ENCODE data around the gene NGEF. TPM values are rescaled to one million over a fixed set of nuclear protein-coding genes. Genes with fewer than 3 reads are reported as not detected.

Gene NGEF
- total RNA-seq, 4 donors from 2014 or later, result 4.0 to 16.5 (median 6.2) TPM

DNA sequence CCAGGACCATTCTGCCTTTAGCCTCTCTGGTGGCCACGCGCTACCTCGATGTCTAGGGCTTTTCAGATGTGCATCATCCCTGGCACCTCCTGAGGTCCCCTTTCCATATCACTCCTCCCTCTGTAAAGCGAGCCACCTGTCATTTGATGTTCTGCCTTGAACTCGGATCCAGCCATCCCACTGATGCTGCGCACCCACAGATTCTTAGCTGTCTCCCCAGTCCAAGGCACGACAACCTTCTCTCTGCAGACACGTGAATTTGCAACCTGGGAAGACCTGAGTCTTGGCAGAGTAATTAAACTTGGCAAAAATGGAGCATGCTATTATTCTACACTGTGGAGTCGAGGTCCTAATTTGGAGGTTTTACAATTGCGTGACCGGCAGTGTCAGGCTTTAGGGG lies 61.9 kb downstream of the NGEF start:
- TF ChIP-seq, protein P1, sequence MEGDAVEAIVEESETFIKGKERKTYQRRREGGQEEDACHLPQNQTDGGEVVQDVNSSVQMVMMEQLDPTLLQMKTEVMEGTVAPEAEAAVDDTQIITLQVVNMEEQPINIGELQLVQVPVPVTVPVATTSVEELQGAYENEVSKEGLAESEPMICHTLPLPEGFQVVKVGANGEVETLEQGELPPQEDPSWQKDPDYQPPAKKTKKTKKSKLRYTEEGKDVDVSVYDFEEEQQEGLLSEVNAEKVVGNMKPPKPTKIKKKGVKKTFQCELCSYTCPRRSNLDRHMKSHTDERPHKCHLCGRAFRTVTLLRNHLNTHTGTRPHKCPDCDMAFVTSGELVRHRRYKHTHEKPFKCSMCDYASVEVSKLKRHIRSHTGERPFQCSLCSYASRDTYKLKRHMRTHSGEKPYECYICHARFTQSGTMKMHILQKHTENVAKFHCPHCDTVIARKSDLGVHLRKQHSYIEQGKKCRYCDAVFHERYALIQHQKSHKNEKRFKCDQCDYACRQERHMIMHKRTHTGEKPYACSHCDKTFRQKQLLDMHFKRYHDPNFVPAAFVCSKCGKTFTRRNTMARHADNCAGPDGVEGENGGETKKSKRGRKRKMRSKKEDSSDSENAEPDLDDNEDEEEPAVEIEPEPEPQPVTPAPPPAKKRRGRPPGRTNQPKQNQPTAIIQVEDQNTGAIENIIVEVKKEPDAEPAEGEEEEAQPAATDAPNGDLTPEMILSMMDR (IDR thresholded peaks at IDR 0.05), result no peak
- TF ChIP-seq POLR2A (IDR thresholded peaks at IDR 0.05), result no peak
- WGBS, 2 donors, result 81 to 93% methylated on average over 9 to 11 of the region's 11 CpGs
- Histone ChIP-seq H3K27ac (no peak overlapping the region), H3K9me3 (no peaks in the 10 kb centered on the region), H3K36me3 (no peaks in the 10 kb centered on the region), H3K4me1 (peaks cover 0 to 9% (median 0%) of the 10 kb centered on the region in 3 donors), H3K4me3 (no peak overlapping the region), H3K27me3 (peaks cover 0 to 19% (median 0%) of the 10 kb centered on the region in 4 donors)
- no peak for DNase-seq
- intact Hi-C loops (cut with DNase I), result no loop called here

DNA sequence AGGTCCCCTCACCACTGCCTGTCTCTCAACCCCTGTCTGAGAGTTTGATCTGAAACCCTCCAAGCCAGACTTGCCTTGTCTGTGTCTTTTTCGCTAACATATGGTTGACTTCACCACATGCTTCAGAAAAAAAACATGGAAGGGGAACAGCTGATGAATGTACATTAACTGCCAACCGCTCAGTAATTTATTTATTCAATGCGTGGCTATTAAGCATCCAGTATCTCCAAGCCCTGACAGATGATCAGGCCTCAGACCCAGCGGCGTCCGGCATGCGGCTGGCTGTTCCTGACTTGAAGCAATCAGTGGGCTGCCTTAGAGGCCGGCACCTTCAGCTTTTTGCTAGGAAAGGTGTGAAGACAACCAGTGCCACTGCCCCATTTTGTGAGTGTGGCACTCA lies 62.3 kb downstream of the NGEF start:
- H3K4me3 ChIP-seq, result no peak overlapping the region
- peaks cover 0 to 19% (median 0%) of the 10 kb centered on the region in 4 donors for H3K27me3 ChIP-seq
- WGBS, 2 donors, result 57 to 74% methylated on average over 1 to 6 of the region's 8 CpGs
- TF ChIP-seq POLR2A (IDR thresholded peaks at IDR 0.05), result no peak
- TF ChIP-seq, protein P1 (IDR thresholded peaks at IDR 0.05), result no peak
- no peaks in the 10 kb centered on the region for H3K36me3 ChIP-seq
- H3K27ac ChIP-seq, result no peak overlapping the region
- DNase-seq, result no peak
- H3K4me1 ChIP-seq, result peaks cover 0 to 9% (median 0%) of the 10 kb centered on the region in 3 donors
- no peaks in the 10 kb centered on the region for H3K9me3 ChIP-seq
- intact Hi-C loops (cut with DNase I), result no loop called here

DNA sequence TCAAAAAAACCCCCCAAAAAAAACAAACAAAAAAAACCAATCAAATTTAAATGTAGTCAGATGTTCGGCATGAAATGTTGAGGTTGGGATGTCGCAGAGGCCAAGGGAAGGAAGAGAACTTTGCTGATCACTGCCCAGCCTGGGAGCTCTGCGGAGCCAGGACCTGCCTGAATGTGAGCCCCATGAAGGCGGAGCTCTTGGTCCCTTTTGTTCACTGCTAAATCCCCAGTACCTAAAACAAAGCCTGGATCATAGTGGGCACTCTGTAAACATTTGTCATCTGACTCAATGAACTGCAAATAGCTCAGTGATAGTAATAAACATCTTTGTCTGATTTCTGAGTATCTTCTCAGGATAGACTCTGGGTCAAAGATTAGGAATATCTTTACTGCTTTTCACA lies 64.0 kb downstream of the NGEF start:
- TF ChIP-seq POLR2A (IDR thresholded peaks at IDR 0.05), result no peak
- TF ChIP-seq, protein P1 (IDR thresholded peaks at IDR 0.05), result no peak
- 77 to 83% methylated on average over 4 of the region's 4 CpGs for WGBS, 2 donors
- Histone ChIP-seq H3K27ac (no peak overlapping the region), H3K9me3 (no peaks in the 10 kb centered on the region), H3K27me3 (peaks cover 0 to 18% (median 0%) of the 10 kb centered on the region in 4 donors), H3K4me3 (no peak overlapping the region), H3K4me1 (peaks cover 0 to 9% (median 0%) of the 10 kb centered on the region in 3 donors), H3K36me3 (no peaks in the 10 kb centered on the region)
- intact Hi-C loops (cut with DNase I), result no loop called here
- no peak for DNase-seq

DNA sequence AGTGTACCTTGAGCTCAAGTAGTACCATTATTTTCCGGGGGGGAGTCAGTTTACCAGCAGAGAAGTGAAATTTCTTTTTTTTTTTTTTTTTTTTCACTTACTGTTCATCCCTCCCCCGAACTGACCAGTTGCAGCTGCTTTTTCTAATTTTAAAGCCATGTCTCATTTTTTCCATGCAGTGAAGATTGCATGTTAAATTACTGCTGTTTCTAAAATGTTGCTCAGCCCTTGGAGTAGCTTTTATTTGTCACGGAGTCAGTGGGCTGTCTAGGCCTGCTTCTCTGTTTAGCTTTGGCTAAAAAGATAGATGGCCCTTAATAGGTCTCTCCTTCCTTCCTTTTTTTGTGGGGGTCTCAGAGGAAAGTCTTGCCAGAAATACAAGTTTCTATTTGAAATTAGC lies 70.2 kb downstream of the NGEF start:
- WGBS, 2 donors, result 61% methylated on average over 3 of the region's 3 CpGs
- DNase-seq, result no peak
- no peak for TF ChIP-seq POLR2A (IDR thresholded peaks at IDR 0.05)
- TF ChIP-seq, protein P1 (IDR thresholded peaks at IDR 0.05), result no peak
- Histone ChIP-seq H3K9me3 (peaks cover 0 to 9% (median 0%) of the 10 kb centered on the region in 3 donors), H3K4me3 (no peak overlapping the region), H3K4me1 (no peaks in the 10 kb centered on the region), H3K36me3 (no peaks in the 10 kb centered on the region), H3K27ac (no peak overlapping the region), H3K27me3 (no peaks in the 10 kb centered on the region)
- intact Hi-C loops (cut with DNase I), result no loop called here

GRCh38 chr2:232941912-232942594 lies 71.0 kb downstream of the NGEF start:
- peaks cover 0 to 9% (median 0%) of the 10 kb centered on the region in 3 donors for H3K9me3 ChIP-seq
- DNase-seq, result no peak
- no peak overlapping the region for H3K4me3 ChIP-seq
- H3K4me1 ChIP-seq, result no peaks in the 10 kb centered on the region
- no peak overlapping the region for H3K27ac ChIP-seq
- no peak for TF ChIP-seq POLR2A (IDR thresholded peaks at IDR 0.05)
- TF ChIP-seq, protein P1 (IDR thresholded peaks at IDR 0.05), result no peak
- no peaks in the 10 kb centered on the region for H3K36me3 ChIP-seq
- intact Hi-C loops (cut with DNase I), result no loop called here
- WGBS, 2 donors, result 43 to 68% methylated on average over 9 of the region's 10 CpGs
- no peaks in the 10 kb centered on the region for H3K27me3 ChIP-seq
